ENCODE measurements around the gene RAET1E. TPM values are rescaled to one million over a fixed set of nuclear protein-coding genes. Genes with fewer than 3 reads are reported as not detected.
A peak's percentile ranks its signal among the peaks of the same experiment; 100 is the strongest.
"Not testable (repeated sequence)": the region's sequence is repeated elsewhere in the genome, so short reads cannot be mapped to it uniquely, and the experiment has no call there.

The RAET1E gene
- polyA plus RNA-seq, 1 donor: 0.82 TPM

GRCh38 chr6:149929422-149929821 lies 31.5 kb upstream of the RAET1E start:
- DNase-seq (ENCODE audit: low read depth): no peak

- not testable (repeated sequence) for DNase-seq (ENCODE audit: low read depth)
Measured at GRCh38 chr6:149927025-149927424, 29.1 kb upstream of the RAET1E start.

- DNase-seq (ENCODE audit: low read depth): peak; percentile 36
Measured at GRCh38 chr6:149925974-149926777, 28.3 kb upstream of the RAET1E start.

GRCh38 chr6:149925253-149925973 lies 27.5 kb upstream of the RAET1E start:
- DNase-seq (ENCODE audit: low read depth): no peak

- no peak for DNase-seq (ENCODE audit: low read depth)
Measured at GRCh38 chr6:149924933-149925252, 27.0 kb upstream of the RAET1E start.

DNA sequence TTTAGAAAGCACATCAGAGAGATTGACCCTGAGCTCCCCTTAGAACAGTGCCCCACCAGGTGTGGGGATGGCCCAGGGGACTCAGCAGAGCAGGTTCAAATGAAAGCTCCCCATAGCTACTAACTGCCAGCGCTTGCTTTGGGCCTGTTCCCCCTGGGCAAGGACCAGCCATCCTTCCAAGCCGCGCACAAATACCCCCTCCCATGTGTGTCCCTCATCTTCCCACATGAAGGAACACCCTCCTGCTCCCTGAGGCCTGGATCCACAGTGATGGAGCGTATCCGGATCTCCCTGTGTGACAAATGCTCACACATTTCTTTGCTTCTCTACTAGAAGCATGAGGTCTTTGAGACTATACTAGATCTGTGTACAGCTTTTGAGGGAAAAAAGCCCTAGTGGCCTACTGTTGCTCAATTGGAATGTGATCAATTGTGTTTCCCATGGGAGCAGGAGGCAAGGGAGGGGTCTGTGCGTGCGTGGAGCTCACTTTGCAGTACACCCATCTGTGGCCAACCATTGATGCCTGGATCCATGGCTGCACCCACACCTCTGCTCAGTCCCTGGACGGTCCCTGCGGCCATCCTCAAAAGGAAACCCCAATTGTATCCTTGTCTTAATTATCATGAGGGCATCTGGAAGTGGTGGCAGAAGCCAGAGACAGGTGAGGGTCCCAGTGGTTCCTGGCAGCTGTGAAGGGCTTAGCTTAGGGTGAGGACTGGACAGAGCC lies 26.5 kb upstream of the RAET1E start:
- no peak for DNase-seq (ENCODE audit: low read depth)

GRCh38 chr6:149923327-149923986 lies 25.5 kb upstream of the RAET1E start:
- no peak for DNase-seq (ENCODE audit: low read depth)

DNA sequence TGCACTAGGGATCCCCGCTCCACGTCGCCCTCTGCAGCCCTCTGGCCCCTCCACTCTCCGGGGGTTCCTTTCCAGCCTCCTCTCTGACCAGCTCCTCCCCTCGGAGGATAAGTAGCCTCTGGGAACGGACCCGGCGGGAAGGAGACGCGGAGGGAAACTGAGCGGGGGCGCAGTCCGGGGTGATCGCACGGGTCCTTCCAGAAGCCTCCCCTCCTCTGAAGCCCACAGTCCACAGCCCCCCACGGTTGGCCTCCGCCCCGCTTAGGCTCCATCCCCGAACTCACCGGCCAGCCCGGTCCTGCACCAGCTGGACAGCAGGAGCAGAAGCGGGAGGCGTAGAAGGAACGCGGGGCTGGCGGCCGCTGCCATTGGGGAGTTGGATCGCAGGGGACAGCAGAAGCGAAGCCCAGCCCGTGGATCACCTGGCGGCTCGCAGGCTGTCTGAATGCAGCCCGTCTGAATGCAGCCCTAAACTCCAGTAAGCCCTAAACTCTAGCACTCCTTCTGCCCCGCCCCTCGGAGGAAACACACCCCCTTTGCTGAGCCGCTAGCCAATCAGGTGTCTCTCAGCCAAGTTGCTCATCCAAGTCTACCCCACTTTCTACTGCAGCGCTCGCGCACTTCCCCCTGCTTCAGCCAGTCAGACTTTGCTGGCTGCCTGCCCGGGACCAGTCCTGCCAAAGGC lies 24.9 kb upstream of the RAET1E start, which contains the start of gene RAET1G:
Gene RAET1G, minus strand, starts transcription at position 480 of the 685 bp plus-strand sequence. Its CDS starts 111 bp downstream, at position 369.
- DNase-seq (ENCODE audit: low read depth): peak; percentile 76

GRCh38 chr6:149922091-149922490 lies 24.2 kb upstream of the RAET1E start:
- DNase-seq (ENCODE audit: low read depth): not testable (repeated sequence)

DNA sequence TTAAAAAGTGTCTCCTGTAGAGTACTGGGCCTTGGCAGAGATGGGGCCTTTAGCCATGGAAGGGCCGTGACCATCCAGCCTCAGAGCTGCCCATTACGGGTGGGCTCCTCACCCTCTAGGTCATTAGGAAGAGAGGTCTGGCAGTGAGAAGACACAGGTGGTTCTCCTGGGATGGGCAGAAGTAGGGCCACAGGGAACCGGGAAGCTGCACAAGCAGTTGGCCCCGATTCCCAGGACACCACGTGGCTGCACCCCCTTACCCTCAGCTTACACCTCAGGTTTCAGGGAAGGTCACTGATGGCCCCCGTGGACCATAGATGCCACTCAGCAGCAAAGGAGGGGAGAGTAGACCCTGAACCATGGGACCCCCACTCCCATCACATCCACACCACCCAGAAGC lies 23.4 kb upstream of the RAET1E start:
- no peak for DNase-seq (ENCODE audit: low read depth)

DNA sequence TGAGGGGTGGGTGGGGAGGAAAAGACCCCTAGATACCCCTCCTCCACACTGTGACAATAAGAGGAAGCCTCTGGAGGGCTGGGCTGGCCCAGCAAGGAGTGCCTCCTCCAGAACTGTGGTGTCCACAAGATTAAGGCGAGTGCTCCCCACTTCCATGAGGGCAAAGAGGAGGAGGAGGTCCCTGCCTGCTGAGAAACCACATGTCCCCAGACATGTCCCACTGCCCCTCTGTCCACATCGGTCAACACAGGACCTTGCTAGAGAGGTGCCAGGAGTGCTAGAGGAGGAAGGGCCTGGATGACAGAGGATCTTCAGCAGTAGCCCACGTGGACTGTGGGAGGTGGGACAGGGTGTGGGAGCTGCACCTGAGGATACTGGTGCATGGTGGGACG lies 21.9 kb upstream of the RAET1E start:
- no peak for DNase-seq (ENCODE audit: low read depth)

GRCh38 chr6:149919126-149919833 lies 21.4 kb upstream of the RAET1E start:
- DNase-seq (ENCODE audit: low read depth): not testable (repeated sequence)

- no peak for DNase-seq (ENCODE audit: low read depth)
Measured at GRCh38 chr6:149918151-149918905, 20.4 kb upstream of the RAET1E start.

DNA sequence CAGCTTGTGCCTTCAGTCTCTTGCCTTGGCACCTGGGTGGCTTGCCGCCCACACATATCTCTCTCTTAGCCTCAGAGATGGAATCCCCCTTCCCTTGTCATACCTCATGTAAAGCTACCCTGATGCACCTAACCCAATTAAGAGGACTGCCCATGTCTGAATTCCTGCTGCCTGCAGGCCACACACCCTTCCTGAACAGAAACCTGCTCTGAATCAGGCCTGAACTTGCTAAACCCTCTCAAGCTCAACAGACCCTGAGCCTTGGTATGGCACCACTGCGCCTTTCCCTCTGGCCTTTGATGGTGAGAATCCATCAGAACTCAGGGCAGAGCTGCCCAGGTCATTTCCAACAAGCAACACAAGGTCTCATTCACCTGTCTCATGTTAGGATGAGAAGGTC lies 19.8 kb upstream of the RAET1E start:
- no peak for DNase-seq (ENCODE audit: low read depth)

DNA sequence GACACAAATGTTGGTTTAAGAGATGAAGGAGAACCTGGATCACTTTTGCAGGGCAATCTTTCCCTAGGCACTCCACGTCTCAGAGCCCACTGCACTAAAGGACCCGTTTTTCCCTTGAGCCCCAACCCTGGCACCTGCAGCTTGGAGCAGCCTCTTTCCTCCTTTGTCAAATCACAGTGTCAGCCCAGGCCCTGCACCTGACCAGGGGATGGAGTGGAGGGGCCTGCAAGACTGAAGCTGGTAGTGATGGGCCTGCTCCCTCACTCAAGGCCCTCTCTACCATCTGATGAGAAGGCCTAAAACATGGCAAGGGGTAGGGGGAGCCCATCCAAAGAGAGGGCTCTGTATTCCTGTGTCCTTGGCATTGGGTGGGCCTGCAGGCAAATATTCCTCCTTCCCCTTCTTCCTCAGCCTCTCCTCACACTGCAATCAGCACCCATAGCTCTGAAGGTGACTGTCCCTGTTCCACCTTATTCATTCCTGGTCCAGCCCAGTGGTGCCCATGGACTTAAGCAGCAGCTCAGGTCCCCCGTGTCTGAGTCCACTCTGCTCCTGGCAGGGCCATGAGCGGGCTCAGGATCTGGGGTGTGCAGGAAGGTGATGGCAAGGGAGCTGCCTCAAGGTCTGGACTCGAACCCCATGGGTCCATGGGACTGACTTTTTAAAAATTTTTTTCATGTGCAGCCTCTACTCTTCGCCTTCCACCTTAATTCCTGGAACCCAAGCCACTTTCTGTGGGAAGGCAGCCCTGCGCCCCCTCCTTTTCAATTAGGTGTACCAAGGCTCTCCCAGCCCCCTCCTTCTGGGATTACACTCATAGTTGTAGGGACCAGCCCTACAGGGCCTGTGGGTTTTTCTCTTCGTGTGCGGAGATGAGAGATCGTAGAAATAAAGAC lies 18.3 kb upstream of the RAET1E start:
- DNase-seq (ENCODE audit: low read depth): no peak

GRCh38 chr6:149913540-149914240 lies 15.8 kb upstream of the RAET1E start:
- DNase-seq (ENCODE audit: low read depth): no peak

DNA sequence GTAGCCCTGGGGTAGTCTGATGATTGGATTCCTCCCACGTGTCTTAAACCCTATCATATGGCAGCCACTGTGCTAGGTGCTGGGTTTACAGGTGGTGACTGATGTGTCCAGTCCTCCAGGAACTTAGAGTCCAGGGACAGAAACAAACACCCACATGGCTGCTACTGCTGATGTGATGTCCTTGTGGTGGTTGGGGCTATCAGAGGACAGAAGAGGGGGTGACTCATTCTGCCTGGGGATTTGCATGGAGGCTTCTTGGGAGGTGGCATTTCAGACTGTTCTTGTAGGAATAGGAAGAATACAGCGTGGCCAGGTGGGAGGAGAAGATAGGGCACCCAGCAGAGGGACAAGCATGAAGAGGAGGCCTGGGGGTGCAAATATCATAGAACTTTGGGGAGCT lies 15.2 kb upstream of the RAET1E start:
- DNase-seq (ENCODE audit: low read depth): no peak

DNA sequence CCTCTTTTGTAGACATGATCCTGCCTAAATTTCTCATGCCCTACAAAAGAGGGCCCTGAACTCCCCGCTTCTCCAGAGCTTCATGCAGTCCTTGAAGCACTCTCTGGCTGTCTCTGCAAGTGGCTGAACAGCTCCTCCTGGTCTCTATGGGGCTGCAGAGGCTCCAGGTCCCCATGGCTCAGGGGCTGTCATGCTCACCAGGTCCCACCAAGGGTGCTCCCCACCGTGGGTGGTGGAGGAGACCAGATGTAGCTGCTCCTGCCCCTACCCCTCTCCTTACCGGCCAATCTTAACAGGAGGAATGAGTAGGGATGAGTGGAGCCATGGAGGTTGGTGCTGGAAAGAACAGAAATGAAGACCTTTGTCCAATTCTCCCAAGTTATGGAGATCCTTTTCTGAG lies 14.8 kb upstream of the RAET1E start:
- DNase-seq (ENCODE audit: low read depth): not testable (repeated sequence)
